Activated gamma-delta T cell treated with Interleukin-2 at 50 U/mL for 16 hours (primary cell): Measurements from ENCODE around the gene MZF1.
"Not testable (repeated sequence)": the region's sequence is repeated elsewhere in the genome, so short reads cannot be mapped to it uniquely, and the experiment has no call there.

Source experiments
- DNase-seq: peaks from one replicate; pipeline ENCODE4 v3.0.0-alpha.2; 2020

MZF1 gene

GRCh38 chr19:58555369-58555885 is 17.7 kb downstream of the MZF1 start:
- no peak for DNase-seq

DNA sequence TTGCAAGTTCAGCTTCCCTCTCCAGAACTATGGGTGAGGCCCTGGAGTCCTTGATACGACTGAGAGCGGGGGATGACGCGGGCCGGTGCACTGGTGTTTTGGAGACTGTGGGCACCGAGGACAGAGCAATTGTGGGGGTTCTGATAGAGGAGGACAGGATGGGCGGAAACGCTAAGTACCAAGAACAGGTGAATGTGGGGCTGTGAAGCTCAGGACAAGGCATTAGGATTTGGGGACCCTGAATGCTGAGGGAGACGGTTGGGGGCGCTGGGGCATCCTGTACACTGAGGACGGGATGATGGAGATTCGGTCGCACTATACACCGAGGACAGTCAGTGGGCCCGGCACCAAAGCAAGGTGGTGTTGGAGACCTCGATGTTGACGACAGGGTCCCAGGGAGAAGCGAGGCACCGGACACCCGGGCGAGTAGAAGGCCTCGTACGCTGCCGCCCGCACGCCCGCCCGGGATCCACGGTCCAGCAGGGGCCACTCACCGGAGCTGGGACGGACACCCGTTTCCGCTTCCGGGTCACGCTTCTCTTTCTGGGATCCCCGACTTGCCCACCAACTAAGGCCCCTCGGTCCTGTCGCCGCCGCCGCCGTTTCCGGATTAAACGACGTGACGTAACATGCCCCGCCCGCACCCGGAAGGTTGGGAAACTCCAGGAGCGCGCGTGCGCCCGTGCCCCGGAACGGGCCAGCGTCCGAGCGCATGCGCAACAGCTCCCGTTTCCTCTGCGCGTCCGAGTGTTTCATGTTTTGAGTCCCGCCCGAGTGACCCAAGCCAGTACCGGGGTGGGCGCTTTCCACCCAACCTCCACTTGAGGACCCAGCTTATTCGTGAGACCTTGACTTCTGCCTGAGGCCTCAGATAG is 18.4 kb downstream of the MZF1 start, which contains the start of gene CHMP2A:
TSS of gene CHMP2A (minus strand) at position 612 of the 875 bp plus-strand sequence. CDS start 893 bp downstream, outside the sequence.
- peak; percentile 98 for DNase-seq

DNA sequence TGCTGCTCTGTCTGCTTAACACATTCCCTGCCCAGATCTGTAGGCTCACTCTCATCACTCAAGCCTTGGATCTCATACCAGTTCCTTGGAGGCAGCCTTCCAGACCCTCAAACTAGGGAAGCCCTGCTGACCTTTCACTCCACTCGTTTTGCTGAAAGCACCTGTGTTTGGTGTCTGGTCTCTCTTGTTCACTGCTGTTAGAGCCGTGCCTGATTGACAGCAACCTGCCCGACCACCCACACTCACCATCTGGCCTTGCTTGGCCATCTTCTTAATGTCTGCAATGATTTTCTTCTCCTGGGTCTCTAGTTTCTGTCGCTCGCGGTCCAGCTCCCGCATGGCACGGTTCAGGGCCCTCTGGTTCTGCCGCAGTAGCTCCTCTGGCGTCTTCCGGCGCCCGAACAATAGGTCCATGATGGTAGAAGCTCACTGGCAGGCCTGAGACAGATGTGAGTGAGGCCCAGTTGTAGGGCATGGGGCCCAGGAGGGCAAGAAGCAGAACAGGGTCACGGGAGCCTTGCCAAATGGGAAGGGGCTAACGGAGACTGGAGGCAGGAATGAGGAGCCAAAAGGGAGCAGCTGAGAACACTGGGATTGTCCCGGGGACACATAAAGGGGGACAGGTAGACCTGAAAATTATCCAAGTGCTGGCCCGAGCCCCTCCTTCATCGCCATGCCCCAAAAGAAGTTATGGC is 19.2 kb downstream of the MZF1 start:
- no peak for DNase-seq

DNA sequence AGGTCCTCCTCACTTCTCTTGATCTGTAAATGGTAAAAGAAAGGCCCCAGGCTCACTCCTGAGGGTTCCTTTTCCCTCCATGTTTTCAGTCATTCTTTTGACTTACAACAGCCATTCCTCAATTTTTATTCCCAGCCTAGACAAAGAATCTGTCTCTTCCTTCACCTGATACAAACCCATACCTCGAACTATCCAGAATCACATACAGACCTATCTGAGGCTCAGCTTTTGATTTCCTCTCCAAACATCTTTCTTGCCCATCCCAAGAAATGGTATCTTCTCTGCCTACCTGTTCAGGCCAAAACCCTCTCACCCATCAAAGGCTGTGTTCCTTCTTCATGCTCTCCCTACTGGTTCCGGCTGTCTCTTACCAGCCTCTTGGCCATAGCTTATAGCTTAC is 20.5 kb downstream of the MZF1 start:
- no peak for DNase-seq

DNA sequence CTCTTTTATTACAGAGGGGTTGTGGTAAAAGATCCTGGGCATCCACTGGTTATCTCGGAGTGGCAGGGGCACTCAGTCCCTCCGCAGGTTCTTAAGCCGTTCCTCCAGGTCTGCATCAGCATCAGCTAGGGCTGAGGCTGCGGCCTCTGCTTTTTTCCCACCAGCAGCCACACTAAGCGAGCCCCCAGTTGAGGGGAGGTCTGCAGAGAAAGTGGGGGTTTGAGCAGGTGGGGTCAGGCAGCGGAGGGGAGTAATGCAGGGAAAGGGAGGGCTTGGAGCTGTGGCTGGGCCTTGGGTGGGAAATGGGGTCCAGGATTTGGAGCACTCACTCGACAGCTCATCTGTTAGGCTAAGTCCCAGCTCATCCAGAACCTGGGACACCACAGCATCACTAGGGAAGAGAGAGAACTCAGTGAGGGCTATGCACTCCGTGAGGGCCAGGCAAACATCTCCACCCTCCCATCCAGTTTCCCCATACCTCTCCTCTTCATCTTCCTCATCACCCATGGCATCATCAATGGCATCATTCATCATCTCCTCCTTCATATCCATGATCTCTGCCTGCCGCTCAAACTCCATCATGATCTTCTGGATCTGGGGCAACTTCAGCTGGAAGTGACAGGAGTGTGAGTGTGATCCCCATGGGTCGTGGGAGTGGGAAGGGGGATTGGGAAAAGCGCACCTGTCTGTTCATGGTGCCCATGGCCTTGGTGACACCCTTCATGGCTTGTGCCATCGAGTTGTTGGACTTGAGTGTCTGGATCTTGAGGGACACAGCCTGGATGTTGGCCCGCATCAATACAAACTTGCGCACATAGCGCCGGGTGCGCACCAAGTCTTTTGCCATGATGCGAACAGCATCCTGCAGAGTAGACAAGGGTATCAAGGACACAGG is 21.3 kb downstream of the MZF1 start:
- DNase-seq, result no peak

GRCh38 chr19:58551123-58551497 is 22.0 kb downstream of the MZF1 start:
- no peak for DNase-seq

GRCh38 chr19:58550362-58551122 is 22.6 kb downstream of the MZF1 start:
- no peak for DNase-seq

GRCh38 chr19:58549664-58550361 is 23.3 kb downstream of the MZF1 start:
- DNase-seq, result no peak

DNA sequence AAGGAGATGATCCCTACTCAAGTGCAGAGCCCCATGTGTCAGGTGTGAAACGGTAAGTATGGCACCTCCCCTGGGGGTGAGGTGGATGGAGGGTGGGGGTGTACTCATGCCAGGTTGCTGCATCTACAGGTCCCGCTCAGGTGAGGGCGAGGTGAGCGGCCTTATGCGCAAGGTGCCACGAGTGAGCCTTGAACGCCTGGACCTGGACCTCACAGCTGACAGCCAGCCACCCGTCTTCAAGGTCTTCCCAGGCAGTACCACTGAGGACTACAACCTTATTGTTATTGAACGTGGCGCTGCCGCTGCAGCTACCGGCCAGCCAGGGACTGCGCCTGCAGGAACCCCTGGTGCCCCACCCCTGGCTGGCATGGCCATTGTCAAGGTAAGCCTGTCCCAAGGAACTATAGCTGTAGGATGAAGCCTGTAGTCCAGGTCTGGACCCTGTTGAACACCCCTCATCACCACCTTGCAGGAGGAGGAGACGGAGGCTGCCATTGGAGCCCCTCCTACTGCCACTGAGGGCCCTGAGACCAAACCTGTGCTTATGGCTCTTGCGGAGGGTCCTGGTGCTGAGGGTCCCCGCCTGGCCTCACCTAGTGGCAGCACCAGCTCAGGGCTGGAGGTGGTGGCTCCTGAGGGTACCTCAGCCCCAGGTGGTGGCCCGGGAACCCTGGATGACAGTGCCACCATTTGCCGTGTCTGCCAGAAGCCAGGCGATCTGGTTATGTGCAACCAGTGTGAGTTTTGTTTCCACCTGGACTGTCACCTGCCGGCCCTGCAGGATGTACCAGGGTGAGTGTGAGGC is 24.1 kb downstream of the MZF1 start:
- no peak for DNase-seq

- no peak for DNase-seq
Measured at GRCh38 chr19:58547323-58548312, 25.5 kb downstream of the MZF1 start.

DNA sequence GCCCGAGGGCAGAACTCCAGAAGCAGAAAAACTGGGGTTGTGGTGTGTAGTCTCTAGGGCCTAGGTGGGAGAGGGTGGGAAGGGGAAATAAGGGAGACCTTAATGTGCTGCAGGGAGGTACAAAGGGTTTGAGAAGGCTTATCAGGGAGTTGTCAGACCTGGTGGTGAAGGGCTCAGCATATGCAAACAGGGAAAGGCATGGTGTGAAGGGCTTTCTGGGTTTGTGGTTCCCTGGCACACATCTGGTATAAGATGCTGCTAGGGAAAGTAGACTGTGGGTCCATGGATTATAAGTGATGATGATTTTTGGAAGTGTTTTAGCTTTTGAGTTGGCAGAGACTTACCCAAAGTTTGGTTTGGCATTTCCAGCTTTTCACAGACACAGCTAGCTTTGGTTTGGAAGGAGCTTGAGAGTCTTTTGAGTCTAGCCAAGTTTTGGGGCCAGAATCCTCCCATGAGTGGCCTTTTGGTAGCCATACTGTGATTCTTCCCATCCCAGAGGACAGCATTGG is 27.1 kb downstream of the MZF1 start:
- DNase-seq, result no peak

GRCh38 chr19:58545286-58546018 is 27.7 kb downstream of the MZF1 start:
- DNase-seq, result no peak

DNA sequence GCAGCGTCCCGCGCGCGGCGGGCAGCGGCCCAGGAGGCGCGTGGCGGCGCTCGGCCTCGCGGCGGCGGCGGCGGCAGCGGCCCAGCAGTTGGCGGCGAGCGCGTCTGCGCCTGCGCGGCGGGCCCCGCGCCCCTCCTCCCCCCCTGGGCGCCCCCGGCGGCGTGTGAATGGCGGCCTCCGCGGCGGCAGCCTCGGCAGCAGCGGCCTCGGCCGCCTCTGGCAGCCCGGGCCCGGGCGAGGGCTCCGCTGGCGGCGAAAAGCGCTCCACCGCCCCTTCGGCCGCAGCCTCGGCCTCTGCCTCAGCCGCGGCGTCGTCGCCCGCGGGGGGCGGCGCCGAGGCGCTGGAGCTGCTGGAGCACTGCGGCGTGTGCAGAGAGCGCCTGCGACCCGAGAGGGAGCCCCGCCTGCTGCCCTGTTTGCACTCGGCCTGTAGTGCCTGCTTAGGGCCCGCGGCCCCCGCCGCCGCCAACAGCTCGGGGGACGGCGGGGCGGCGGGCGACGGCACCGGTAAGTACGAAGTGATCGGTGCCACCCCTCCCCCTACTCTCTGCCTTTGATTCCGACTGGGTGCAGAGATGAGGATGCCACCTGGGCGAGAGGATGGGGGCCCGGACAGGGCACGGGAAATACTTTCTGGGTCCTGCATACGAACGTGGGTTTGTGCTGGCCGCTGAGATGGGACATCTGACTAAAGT is 28.4 kb downstream of the MZF1 start:
- peak; percentile 68 for DNase-seq

- peak; percentile 100 for DNase-seq
Measured at GRCh38 chr19:58543826-58544590, 29.1 kb downstream of the MZF1 start, which contains the start of gene TRIM28. Gene TRIM28, plus strand, starts transcription at chr19:58544064. Its CDS starts 694 bp downstream, at chr19:58544758.

DNA sequence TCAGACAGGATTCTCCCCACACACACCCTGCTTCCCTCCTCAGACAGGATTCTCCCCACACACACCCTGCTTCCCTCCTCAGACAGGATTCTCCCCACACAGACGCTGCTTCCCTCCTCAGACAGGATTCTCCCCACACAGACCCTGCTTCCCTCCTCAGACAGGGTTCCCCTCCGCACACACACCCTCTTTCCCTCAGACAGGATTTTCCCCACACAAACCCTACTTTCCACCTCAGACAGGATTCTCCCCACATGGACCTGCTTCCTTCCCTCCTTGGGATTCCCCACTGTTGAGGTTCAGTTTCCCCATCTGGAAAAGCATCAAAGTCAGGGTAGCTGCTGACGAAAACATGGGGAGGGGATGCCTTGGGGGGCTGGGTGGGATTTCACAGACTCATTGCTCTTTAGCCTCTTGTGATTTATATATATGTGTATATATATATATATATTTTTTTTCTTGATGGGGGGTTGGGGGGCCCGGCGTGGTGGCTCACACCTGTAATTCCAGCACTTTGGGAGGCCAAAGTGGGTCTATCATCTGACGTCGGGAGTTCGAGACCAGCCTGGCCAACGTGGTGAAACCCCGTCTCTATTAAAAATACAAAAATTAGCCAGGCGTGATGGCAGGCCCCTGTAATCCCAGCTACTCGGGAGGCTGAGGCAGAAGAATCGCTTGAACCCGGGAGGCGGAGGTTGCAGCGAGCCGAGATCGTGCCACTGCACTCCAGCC is 30.3 kb downstream of the MZF1 start:
- DNase-seq, result not testable (repeated sequence)

- not testable (repeated sequence) for DNase-seq
Measured at GRCh38 chr19:58539169-58539559, 34.0 kb downstream of the MZF1 start.
